Endometrial microvascular endothelial cells (primary cell): Measurements from ENCODE around the gene FBLN1. TPM values are rescaled to one million over a fixed set of nuclear protein-coding genes. Genes with fewer than 3 reads are reported as not detected.

Experiments
- in situ Hi-C: cut with HindIII; loops from 2 replicates; pipeline ENCODE4 v1.10.0; 2017; ENCODE audit warnings: low sequenced_read_pairs, low pct_unique_long_range_greater_than_20kb; ENCODE audit errors: inconsistent ontology term
- total RNA-seq: library from RNA; depleted of rRNA; stranded (reverse); fragments of >200 nt; gene quantifications from one replicate; pipeline ENCODE4 v1.2.3, GENCODE V29; 2015; ENCODE audit errors: inconsistent ontology term

FBLN1 gene
- total RNA-seq, 1 donor from 2014 or later: 0.28 TPM

- in situ Hi-C loops: no loop called here
These were observed 5.1 kb upstream of the FBLN1 start for GRCh38 chr22:45497351-45498145.

GRCh38 chr22:45499746-45500145 is 2.9 kb upstream of the FBLN1 start:
- in situ Hi-C loops: no loop called here

GRCh38 chr22:45503050-45503815 is 550 bp downstream of the FBLN1 start:
- in situ Hi-C loops: no loop called here

GRCh38 chr22:45503816-45504372 is 1.2 kb downstream of the FBLN1 start:
- in situ Hi-C loops: no loop called here

- in situ Hi-C loops: no loop called here
These were observed 2.0 kb downstream of the FBLN1 start for GRCh38 chr22:45504373-45505341.

DNA sequence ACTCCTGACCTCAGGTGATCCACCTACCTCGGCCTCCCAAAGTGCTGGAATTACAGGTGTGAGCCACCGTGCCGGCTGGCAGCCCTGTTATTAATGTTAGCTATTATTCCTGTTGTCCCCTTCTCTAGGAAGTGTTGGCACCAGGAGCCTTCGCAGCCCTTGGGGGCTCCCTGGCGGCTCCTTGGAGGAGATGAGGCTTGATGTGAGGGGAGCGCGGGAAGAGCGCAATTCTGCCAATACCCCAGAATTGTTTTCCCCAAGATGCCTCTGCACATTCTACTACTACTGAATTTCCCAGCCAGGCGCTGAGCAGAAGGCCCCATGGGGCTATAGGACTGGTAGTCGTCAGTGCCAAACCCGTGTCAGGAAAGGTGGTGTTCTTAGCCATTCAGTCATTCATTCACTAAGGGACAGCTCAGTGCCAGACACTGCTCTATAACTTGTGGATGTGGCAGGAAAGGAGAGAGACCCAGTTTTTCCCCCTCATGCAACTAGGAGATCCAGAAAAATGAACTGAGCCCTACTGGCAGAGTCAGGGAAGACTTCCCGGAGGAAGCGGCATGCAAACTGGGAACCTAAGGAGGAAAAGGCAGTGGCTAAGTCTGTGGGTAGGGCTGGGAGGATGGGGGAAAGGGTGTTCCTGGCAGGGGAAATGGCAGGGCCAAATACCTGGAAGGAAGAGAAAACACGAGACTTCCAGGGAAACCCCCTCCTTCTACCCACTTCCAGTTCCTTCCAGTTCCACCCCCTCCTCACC is 3.5 kb downstream of the FBLN1 start:
- in situ Hi-C loops: no loop called here

- in situ Hi-C loops: no loop called here
These were observed 4.2 kb downstream of the FBLN1 start for GRCh38 chr22:45506816-45507360.

GRCh38 chr22:45507798-45508197 is 5.1 kb downstream of the FBLN1 start:
- in situ Hi-C loops: no loop called here

DNA sequence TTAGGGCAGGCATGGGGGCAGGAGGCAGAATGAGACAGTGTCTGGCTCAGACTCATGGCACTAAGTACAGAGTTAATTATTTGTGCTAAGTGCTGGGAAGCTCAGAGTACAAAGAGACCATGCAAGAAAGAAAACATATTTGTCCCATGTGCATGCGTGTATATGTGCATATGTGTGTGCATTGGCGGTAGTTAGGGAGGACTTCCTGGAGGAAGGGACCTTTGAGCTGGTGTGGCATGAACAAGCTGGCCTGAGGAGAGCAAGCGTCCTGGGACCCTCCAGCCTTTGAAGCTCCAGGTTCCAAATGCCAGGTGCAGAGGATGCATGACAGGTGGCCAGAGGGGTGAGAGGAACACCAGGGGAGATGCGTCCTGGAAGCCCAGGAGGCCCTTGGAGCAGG is 6.1 kb downstream of the FBLN1 start:
- in situ Hi-C loops: no loop called here

DNA sequence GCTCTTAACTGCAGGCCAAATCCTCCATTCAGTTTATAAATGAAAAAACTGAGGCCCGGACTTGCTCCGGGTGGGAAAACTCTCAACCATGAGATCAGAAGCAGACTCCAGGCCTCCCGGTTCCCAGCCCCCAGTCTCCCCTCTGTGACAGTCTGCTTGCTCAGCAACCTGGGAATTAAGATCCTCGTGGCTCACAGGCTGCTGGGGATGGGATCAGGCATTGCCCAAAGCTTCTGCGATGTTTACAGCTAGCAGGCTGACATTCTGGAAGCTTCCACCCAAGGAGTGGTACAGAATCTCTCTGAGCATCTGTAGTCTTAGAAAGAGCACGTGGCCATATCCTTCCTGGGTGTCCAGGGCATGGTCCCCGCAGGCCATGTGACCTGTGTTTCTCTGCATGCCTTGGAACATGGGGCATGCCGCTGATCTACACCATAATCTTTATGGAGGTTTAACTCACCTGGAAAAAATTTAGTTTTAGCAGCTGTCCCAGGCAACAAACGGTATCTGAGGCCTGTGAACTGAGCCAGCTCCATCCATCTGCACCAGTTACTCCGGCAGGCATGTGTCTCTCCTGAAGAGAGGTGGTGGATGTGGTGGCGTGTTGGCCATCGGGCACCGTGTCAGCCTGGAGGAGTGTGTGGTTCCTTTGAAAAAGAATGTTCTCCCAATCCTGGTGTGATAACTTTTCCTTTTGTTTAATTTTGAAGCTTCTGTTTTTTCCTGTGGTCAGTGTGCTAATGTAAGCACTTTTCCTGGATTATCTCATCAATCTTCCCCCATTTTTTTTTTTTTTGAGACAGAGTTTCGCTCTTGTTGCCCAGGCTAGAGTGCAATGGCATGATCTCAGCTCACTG is 7.9 kb downstream of the FBLN1 start:
- in situ Hi-C loops: no loop called here

DNA sequence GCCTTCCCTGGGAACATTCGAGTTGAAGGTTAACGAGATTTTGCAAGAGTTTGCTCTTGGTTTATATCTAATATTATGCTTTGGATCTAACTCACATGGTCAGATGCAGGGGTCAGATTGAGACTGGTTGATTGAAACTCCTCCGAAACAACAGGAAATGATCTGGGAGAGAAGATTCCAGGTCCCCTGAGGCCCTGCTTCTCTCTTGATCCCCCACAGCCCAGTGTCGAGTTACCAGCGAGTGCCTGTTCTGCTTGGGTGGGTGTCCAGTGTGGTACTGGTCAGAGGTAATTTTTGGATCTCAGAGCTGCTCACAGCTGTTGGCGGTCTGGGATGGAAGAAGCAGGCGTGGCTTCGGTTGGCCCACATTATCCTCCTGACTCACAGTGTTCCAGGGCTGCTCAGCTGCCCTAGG is 9.2 kb downstream of the FBLN1 start:
- in situ Hi-C loops: no loop called here

DNA sequence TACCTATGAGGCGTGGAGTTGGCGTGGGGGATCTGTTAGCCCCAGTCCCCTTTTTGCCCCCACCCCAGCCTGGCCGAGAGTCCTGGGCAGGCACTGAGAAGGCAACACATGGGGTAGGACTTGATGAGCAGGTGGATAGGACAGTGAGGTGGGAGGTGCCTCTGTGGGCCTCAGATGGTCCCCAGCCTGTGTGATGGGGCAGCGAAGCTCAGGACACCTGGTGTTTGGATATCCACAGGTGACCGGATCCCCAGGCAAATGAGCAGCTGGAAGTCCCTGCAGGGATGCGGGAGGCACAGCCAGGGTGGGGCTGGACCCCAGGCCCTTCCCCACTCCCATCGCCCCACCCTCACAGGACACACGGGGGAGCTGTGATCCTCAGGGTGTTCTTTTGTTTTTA is 9.7 kb downstream of the FBLN1 start:
- in situ Hi-C loops: no loop called here

DNA sequence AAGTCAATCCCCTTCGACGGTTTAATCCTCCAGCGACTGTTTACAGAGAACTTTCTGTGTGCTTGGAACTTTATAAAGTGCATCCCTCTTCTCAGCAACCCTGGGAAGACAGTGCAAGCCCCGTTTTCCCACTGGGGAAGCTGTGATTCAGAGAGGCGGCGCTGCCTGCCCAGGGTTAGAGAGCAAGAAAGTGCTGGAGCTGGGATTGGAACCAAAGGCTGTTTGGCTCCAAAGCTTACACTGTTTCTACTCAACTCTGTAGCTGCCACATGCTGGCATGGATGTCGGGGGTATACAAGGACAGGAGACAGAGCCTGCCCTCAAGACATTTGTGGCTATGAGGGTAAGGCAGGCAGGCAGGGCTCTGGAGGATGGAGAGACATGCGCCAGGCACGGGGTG is 13.0 kb downstream of the FBLN1 start:
- in situ Hi-C loops: no loop called here

GRCh38 chr22:45516163-45516562 is 13.5 kb downstream of the FBLN1 start:
- in situ Hi-C loops: no loop called here

DNA sequence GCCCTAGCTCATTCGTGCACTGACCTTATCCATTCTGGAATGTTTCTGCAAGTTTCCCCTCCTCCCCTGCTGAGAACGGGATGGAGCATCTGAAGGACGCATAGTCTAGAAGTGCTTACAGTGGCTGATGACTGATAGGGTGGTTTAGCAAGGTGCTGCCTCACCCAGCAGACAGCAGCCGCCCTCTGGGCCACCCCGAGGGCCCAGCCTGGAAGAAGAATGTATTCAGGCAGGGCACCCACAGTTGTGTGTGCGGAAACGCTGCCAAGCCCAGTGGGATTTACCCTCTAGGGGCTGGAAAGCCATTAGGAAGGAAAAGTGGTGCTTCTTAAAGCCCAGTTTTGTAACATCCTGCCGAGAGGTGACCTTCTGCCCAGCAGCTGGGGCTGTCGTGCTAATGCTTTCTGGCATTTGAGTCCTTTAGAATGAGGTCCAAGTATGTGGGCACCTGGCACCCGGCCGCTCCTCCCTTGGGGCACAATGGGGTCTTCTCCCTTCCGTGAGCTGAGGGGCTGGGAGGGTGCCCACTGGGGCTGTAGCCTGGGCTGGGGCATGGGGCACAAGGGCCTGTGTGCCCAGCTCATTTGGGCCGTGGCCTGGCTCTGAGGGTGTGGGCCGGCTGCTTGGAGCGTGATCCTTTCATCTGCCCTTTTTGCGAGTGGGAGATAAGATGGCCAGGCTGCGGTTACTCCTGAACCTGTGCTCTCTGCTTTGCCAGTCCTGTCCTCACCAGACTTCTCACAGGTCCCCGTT is 14.4 kb downstream of the FBLN1 start:
- in situ Hi-C loops: no loop called here

DNA sequence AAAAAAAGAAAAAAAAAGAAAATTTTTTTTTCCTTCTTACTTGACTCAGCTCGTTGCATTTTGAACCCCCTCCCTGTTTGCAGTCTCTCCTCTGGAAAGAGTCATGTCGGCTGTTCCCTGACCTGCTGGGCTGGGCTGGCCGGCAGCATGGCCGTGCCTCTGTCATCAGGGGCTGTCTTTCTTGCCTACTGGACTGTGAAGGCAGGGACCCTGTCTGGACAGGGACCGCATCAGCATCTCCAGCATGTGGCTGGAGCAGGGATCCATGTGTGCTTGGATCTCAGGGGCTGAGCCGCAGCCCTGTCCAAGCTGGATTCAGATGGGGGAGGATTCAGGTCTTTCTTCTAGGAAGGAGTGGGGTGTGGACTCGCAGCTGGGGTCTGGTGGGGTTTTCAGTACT is 15.5 kb downstream of the FBLN1 start:
- in situ Hi-C loops: no loop called here
